Lower leg skin (tissue), 4 donors: ENCODE measurements around the gene NCBP2L. TPM values are rescaled to one million over a fixed set of nuclear protein-coding genes. Genes with fewer than 3 reads are reported as not detected.

Source experiments
- DNase-seq, 2 donors: peaks; one replicate each; pipeline ENCODE4 v3.0.0-alpha.2; 2019; ENCODE audit warnings: low spot score in 2 of 2
- H3K4me3 ChIP-seq: fragments of 200-600 bp; sonication (generic); 2 replicates; pipeline ENCODE4 v1.5.1; 2017; ENCODE audit warnings: mild to moderate bottlenecking, low read depth; ENCODE audit not compliant: poor library complexity, severe bottlenecking
- CTCF ChIP-seq, 3 donors: fragments of 450-650 bp; IDR thresholded peaks; one replicate each; pipeline ENCODE4 v1.5.1; 2016; ENCODE audit warnings: antibody characterized with exemption in 3 of 3, mild to moderate bottlenecking in 3 of 3, moderate library complexity in 2 of 3
- POLR2A ChIP-seq, 2 donors: fragments of 450-650 bp; IDR thresholded peaks; one replicate each; pipeline ENCODE4 v1.6.1; 2016 to 2017; ENCODE audit warnings: antibody characterized with exemption in 2 of 2, mild to moderate bottlenecking in 1 of 2, moderate library complexity in 1 of 2
- WGBS, 2 donors: methylation state at CpG; one replicate each; pipeline ENCODE4 v1.1.5; 2018; 5-methylcytosine and 5-hydroxymethylcytosine counted together
- intact Hi-C: fragments of 100-400 bp; cut with DNase I; formaldehyde crosslinking; loops from one replicate; pipeline ENCODE4 v1.15.0; 2023; ENCODE audit warnings: low total_unique reads
- total RNA-seq, 4 donors: library from RNA; depleted of rRNA; stranded (reverse); fragments of >200 nt; gene quantifications; one replicate each; pipeline ENCODE4 v1.1.0, GENCODE V29; 2016

Gene NCBP2L
- total RNA-seq, 4 donors from 2014 or later, result 0.23 to 0.32 TPM; not detected in 2

DNA sequence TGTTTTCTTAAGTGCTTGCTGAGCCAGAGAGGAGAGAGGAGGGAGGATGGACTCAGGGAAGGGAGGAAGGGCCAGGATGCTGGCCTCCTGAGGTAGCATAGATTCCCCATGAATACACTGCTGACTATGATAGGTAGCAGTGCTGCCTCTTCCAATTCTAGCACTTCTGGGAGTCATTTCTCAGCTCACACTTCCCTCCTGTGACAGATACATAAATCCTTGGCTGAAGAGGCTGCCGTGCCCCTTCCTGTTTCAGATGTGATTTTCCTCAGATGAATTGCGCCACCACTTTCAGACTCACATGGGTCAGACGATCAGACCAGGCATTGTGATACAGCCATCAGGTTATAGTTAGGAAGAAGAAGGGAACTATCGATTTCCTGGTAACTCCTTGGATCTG, 24.3 kb upstream of the NCBP2L start:
- H3K4me3 ChIP-seq, result no peak overlapping the region
- no peak for TF ChIP-seq POLR2A (IDR thresholded peaks at IDR 0.05)
- no peak for TF ChIP-seq CTCF (IDR thresholded peaks at IDR 0.05)
- peak in 1 of 2 donors; percentile 80 for DNase-seq
- intact Hi-C loops, result no loop called here
- 75 to 77% methylated on average over 4 of the region's 4 CpGs for WGBS, 2 donors

DNA sequence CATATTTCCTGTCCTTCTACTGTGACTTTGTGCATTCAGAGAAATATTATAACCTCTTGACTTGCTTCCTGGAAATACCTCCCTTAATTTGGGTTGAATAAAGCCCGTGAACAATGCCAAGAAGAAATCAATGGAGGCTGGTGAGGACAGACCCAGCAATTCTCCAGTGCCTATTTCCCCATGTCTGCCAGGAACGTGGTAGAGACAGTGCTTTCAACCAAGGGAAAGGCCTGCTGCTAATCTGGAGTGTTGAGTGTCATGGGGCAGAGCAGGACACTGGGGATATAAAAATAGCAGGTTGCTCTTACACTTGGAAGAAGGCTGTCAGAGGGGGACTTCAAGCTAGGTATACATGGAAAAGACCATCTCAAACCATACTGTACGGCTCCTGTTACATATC, 21.8 kb upstream of the NCBP2L start:
- H3K4me3 ChIP-seq, result no peak overlapping the region
- TF ChIP-seq CTCF (IDR thresholded peaks at IDR 0.05), result no peak
- TF ChIP-seq POLR2A (IDR thresholded peaks at IDR 0.05), result no peak
- intact Hi-C loops, result no loop called here
- DNase-seq, result no peak
- 63% methylated on average over 3 of the region's 3 CpGs for WGBS, 2 donors

- no peak for DNase-seq
- 84 to 89% methylated on average over 5 of the region's 5 CpGs for WGBS, 2 donors
- TF ChIP-seq CTCF (IDR thresholded peaks at IDR 0.05) (no peak), POLR2A (IDR thresholded peaks at IDR 0.05) (no peak)
- intact Hi-C loops, result no loop called here
- no peak overlapping the region for H3K4me3 ChIP-seq
Observed at GRCh38 chrX:107758231-107758766, 19.2 kb upstream of the NCBP2L start.

GRCh38 chrX:107760304-107761077, 17.0 kb upstream of the NCBP2L start:
- no peak for TF ChIP-seq CTCF (IDR thresholded peaks at IDR 0.05)
- TF ChIP-seq POLR2A (IDR thresholded peaks at IDR 0.05), result no peak
- intact Hi-C loops, result no loop called here
- DNase-seq, result no peak
- 73 to 79% methylated on average over 5 of the region's 5 CpGs for WGBS, 2 donors
- no peak overlapping the region for H3K4me3 ChIP-seq

DNA sequence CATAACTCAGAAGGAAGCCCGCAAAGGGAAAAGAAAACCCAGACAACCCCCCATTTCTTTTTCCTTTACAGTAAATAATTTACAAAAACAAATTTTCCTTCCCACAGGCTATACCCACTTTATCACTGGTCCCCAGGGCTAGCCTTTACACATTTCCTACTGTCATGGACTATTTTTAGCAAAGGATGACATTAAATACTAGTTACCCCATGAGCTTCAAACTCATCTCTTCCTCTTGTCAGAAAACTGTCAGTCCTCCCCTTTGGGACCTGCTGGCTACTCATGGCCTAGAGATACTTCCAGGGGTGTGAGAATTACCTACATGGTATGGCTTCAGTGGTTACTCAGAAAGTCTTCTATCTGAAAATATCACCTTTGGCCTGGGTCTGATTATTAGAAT, 13.9 kb upstream of the NCBP2L start:
- intact Hi-C loops, result loop anchor here (1.0 kb wide), 1 partner anchor 20 kb away; no protein-coding TSS in a partner anchor
- TF ChIP-seq POLR2A (IDR thresholded peaks at IDR 0.05) (no peak), CTCF (IDR thresholded peaks at IDR 0.05) (no peak)
- DNase-seq, result no peak
- no peak overlapping the region for H3K4me3 ChIP-seq
- WGBS, 2 donors, result 76 to 86% methylated on average over 1 of the region's 1 CpG
